PC-9 (cell line): ENCODE results near the gene NLRP1. TPM values are rescaled to one million over a fixed set of nuclear protein-coding genes. Genes with fewer than 3 reads are reported as not detected.
A peak's percentile ranks its signal among the peaks of the same experiment; 100 is the strongest.

Experiments
- BruUV-seq: library from RNA; stranded (reverse); fragments of 400-500 nt; replicated peaks from 2 replicates; lab custom pipeline; 2021; lab: Mats Ljungman, UMichigan
- CTCF ChIA-PET: fragments of 300-600 bp; sonication (Branson Sonifier 250); formaldehyde crosslinking; loops from one replicate; lab custom pipeline; 2022; ENCODE audit warnings: antibody characterized with exemption; lab: Charles Lee
- POLR2A ChIA-PET: fragments of 300-600 bp; sonication (Branson Sonifier 250); formaldehyde crosslinking; loops from one replicate; lab custom pipeline; 2022; ENCODE audit warnings: antibody characterized with exemption; ENCODE audit not compliant: unreplicated experiment; lab: Charles Lee
- DNase-seq, 2 experiments: peaks; one replicate each; pipeline versions ENCODE4 v3.0.0 to v3.0.0-alpha.2; 2015 to 2022; ENCODE audit warnings: mixed read lengths in 1 of 2
- H2AFZ ChIP-seq: fragments of 200-600 bp; sonication (generic); 2 replicates; pipeline ENCODE4 v1.8.1; 2017; ENCODE audit warnings: antibody characterized with exemption
- H3F3A ChIP-seq: fragments of 200-600 bp; sonication (generic); 2 replicates; pipeline ENCODE4 v1.8.1; 2017; ENCODE audit warnings: antibody characterized with exemption, mild to moderate bottlenecking, low read depth; ENCODE audit not compliant: insufficient read depth
- H3K27ac ChIP-seq: fragments of 200-600 bp; sonication (generic); 2 replicates; pipeline ENCODE4 v1.6.1; 2016; ENCODE audit warnings: mixed run types
- H3K27me3 ChIP-seq: fragments of 200-600 bp; sonication (generic); 2 replicates; pipeline ENCODE4 v1.6.1; 2016; ENCODE audit warnings: low read depth, mixed run types; ENCODE audit not compliant: insufficient read depth
- H3K36me3 ChIP-seq: fragments of 200-600 bp; sonication (generic); 2 replicates; pipeline ENCODE4 v1.6.1; 2016; ENCODE audit warnings: low read depth, mixed run types
- H3K4me1 ChIP-seq: fragments of 200-600 bp; sonication (generic); replicated peaks from 2 replicates; pipeline ENCODE4 v1.6.1; 2016; ENCODE audit warnings: mixed run types; ENCODE audit not compliant: insufficient read depth
- H3K4me2 ChIP-seq: fragments of 200-600 bp; sonication (generic); 2 replicates; pipeline ENCODE4 v1.6.1; 2017; ENCODE audit warnings: mixed run types
- H3K4me3 ChIP-seq: fragments of 200-600 bp; sonication (generic); 2 replicates; pipeline ENCODE4 v1.6.1; 2016; ENCODE audit warnings: mixed run types
- H3K79me2 ChIP-seq: fragments of 200-600 bp; sonication (generic); 2 replicates; pipeline ENCODE4 v1.6.1; 2017; ENCODE audit warnings: low read depth, mixed run types
- H3K9me2 ChIP-seq: fragments of 200-600 bp; sonication (generic); 2 replicates; pipeline ENCODE4 v1.8.1; 2017; ENCODE audit warnings: mild to moderate bottlenecking; ENCODE audit not compliant: insufficient read depth
- H3K9me3 ChIP-seq: fragments of 200-600 bp; sonication (generic); 2 replicates; pipeline ENCODE4 v1.8.1; 2016; ENCODE audit warnings: low read depth; ENCODE audit not compliant: insufficient read depth
- H4K20me1 ChIP-seq: fragments of 200-600 bp; sonication (generic); 2 replicates; pipeline ENCODE4 v1.8.1; 2017; ENCODE audit not compliant: insufficient read depth
- CTCF ChIP-seq: fragments of 200-600 bp; sonication (generic); conservative IDR thresholded peaks from 2 replicates; pipeline ENCODE4 v1.6.1; 2017; ENCODE audit warnings: mixed run types, antibody characterized with exemption, mild to moderate bottlenecking, moderate library complexity
- EZH2 ChIP-seq: fragments of 200-600 bp; sonication (generic); IDR thresholded peaks from 2 replicates; pipeline ENCODE4 v1.8.0; 2017; ENCODE audit warnings: antibody characterized with exemption, low read depth
- intact Hi-C: fragments of 100-400 bp; cut with micrococcal nuclease; formaldehyde crosslinking; loops from one replicate; pipeline ENCODE4 v1.10.0; 2022; ENCODE audit not compliant: unreplicated experiment
- total RNA-seq: library from RNA; stranded (reverse); gene quantifications from 2 replicates; pipeline ENCODE4 v1.2.3, GENCODE V29; 2021

Gene NLRP1
- total RNA-seq, 1 experiment from 2014 or later = 0.63 TPM

GRCh38 chr17:5526821-5527598 lies 57.3 kb downstream of the NLRP1 start:
- Histone ChIP-seq H3K4me3 (no peak overlapping the region), H3K4me1 (no peaks in the 10 kb centered on the region), H4K20me1 (no peaks in the 10 kb centered on the region), H3F3A (no peaks in the 10 kb centered on the region), H3K4me2 (no peak overlapping the region), H3K79me2 (no peaks in the 10 kb centered on the region), H3K27ac (no peak overlapping the region), H3K9me3 (no peaks in the 10 kb centered on the region), H2AFZ (no peak overlapping the region), H3K27me3 (no peaks in the 10 kb centered on the region), H3K9me2 (no peaks in the 10 kb centered on the region), H3K36me3 (no peaks in the 10 kb centered on the region)
- peak; percentile 55 to 69 for DNase-seq
- POLR2A ChIA-PET = interaction anchor here (0.6 kb wide), 1 partner anchor 35 kb away, joined by 3 read pairs; no protein-coding TSS in a partner anchor
- intact Hi-C loops = no loop called here
- TF ChIP-seq EZH2 (no peak), CTCF (no peak)
- BruUV-seq = no TSS peak
- CTCF ChIA-PET = interaction anchor here (0.6 kb wide), 1 partner anchor 662 kb away, joined by 3 read pairs; no protein-coding TSS in a partner anchor

- Histone ChIP-seq H3K4me3 (no peak overlapping the region), H3F3A (no peaks in the 10 kb centered on the region), H3K4me1 (no peaks in the 10 kb centered on the region), H3K79me2 (no peaks in the 10 kb centered on the region), H3K4me2 (no peak overlapping the region), H3K9me3 (no peaks in the 10 kb centered on the region), H3K36me3 (no peaks in the 10 kb centered on the region), H3K27ac (no peak overlapping the region), H4K20me1 (no peaks in the 10 kb centered on the region), H3K27me3 (no peaks in the 10 kb centered on the region), H2AFZ (no peak overlapping the region), H3K9me2 (no peaks in the 10 kb centered on the region)
- no peak for DNase-seq
- CTCF ChIA-PET = no interaction called here
- TF ChIP-seq CTCF (no peak), EZH2 (no peak)
- POLR2A ChIA-PET = no interaction called here
- no TSS peak for BruUV-seq
- intact Hi-C loops = no loop called here
Observed at GRCh38 chr17:5523249-5523648, 61.1 kb downstream of the NLRP1 start.

- Histone ChIP-seq H3K36me3 (no peaks in the 10 kb centered on the region), H3K4me1 (no peaks in the 10 kb centered on the region), H4K20me1 (no peaks in the 10 kb centered on the region), H3K9me3 (no peaks in the 10 kb centered on the region), H3K27me3 (no peaks in the 10 kb centered on the region), H3K4me3 (no peak overlapping the region), H3K79me2 (no peaks in the 10 kb centered on the region), H2AFZ (no peak overlapping the region), H3K9me2 (no peaks in the 10 kb centered on the region), H3K27ac (no peak overlapping the region), H3K4me2 (no peak overlapping the region), H3F3A (peaks cover 5% of the 10 kb centered on the region; the same call in 1 of the 2 replicates)
- ChIA-PET POLR2A (no interaction called here), CTCF (interaction anchor here (0.6 kb wide), 1 partner anchor 1106 kb away, joined by 3 read pairs; no protein-coding TSS in a partner anchor)
- no TSS peak for BruUV-seq
- intact Hi-C loops = no loop called here
- TF ChIP-seq CTCF = no peak
- TF ChIP-seq EZH2 = no peak
- no peak for DNase-seq
Observed at GRCh38 chr17:5522476-5522875, 61.8 kb downstream of the NLRP1 start.
